HUES64 (cell line): ENCODE measurements around the gene FXYD2.

ENCODE experiments used
- H3K27ac ChIP-seq: 2 replicates; pipeline ENCODE4 v1.7.0; 2013; ENCODE audit warnings: low read depth, low read length, inconsistent platforms
- H3K27me3 ChIP-seq: 2 replicates; pipeline ENCODE4 v1.6.1; 2013; ENCODE audit warnings: mild to moderate bottlenecking, low read length; ENCODE audit not compliant: insufficient read depth
- H3K36me3 ChIP-seq: 2 replicates; pipeline ENCODE4 v1.6.1; 2013; ENCODE audit warnings: mild to moderate bottlenecking, low read length; ENCODE audit not compliant: insufficient read depth
- H3K4me1 ChIP-seq: 2 replicates; pipeline ENCODE4 v1.6.1; 2013; ENCODE audit warnings: mild to moderate bottlenecking, low read length, moderate library complexity; ENCODE audit not compliant: insufficient read depth
- H3K4me3 ChIP-seq: 2 replicates; pipeline ENCODE4 v1.5.1; 2013; ENCODE audit warnings: mild to moderate bottlenecking, low read length, moderate library complexity
- H3K9ac ChIP-seq: 2 replicates; pipeline ENCODE4 v1.6.1; 2013; ENCODE audit warnings: mild to moderate bottlenecking, low read depth, low read length
- H3K9me3 ChIP-seq: 2 replicates; pipeline ENCODE4 v1.6.1; 2013; ENCODE audit warnings: low read depth, low read length; ENCODE audit not compliant: insufficient read depth
- WGBS: fragments of 150-250, 120-280 bp; methylation state at CpG from one replicate; pipeline ENCODE4 v1.1.7; 2013; ENCODE audit warnings: missing lambda C conversion rate; 5-methylcytosine and 5-hydroxymethylcytosine counted together

The FXYD2 gene

DNA sequence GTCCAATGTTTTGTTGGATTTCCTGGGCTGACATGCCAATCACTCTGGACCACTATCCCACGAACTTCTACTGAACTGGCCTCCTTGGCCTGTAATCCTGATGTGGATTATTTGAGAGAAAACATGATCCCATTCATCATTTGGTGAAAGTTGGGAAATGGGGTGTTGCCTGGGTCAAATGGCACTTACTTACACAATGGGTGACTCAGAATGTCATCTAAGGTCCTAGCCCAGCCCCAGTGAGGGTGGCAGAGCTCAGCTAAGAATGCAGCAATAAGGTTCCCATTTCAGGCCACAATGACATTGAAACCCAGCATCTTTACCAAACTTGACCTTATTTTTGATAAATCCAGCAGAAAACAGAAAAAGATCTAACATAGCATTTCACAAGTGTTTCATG, 19.5 kb downstream of the FXYD2 start:
- Histone ChIP-seq H3K9ac (no peak overlapping the region), H3K27me3 (0 out of 2 replicates have a peak, but pooled peaks cover 8% of the 10 kb centered on the region), H3K27ac (no peak overlapping the region), H3K4me1 (no peaks in the 10 kb centered on the region; the same call in 1 of the 2 replicates), H3K9me3 (no peaks in the 10 kb centered on the region), H3K4me3 (no peak overlapping the region), H3K36me3 (no peaks in the 10 kb centered on the region)
- no CpG with 5 or more reads among the region's 1 CpG for WGBS

DNA sequence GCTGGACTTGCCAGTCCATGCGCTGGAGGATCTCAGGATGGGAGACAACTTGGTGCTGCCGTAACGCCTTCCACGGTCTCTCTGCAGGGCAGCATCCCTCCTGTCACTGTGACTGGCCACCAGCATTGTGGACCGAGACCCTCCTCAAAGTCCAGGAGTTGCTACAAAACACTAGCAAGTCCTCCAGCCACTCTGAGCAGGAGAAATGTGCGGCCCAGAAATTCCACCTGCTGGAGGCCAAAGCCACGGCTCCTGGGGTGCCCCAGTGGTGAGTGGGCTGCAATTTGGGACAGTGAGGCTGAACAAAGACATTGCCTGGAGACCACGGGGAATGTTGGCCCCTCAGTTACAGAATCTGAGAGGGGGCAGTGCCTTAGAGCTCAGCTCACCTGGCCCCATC, 20.6 kb downstream of the FXYD2 start:
- 93% methylated on average over 8 of the region's 8 CpGs for WGBS
- H3K9ac ChIP-seq = no peak overlapping the region
- no peaks in the 10 kb centered on the region; the same call in 1 of the 2 replicates for H3K4me1 ChIP-seq
- no peak overlapping the region for H3K27ac ChIP-seq
- H3K9me3 ChIP-seq = no peaks in the 10 kb centered on the region
- no peaks in the 10 kb centered on the region for H3K36me3 ChIP-seq
- H3K4me3 ChIP-seq = no peak overlapping the region
- H3K27me3 ChIP-seq = peaks cover 19% of the 10 kb centered on the region

- H3K27me3 ChIP-seq = peaks cover 59% of the 10 kb centered on the region
- no peak overlapping the region for H3K4me3 ChIP-seq
- no peak overlapping the region for H3K27ac ChIP-seq
- H3K4me1 ChIP-seq = 0 out of 2 replicates have a peak, but pooled peaks cover 4% of the 10 kb centered on the region
- no peaks in the 10 kb centered on the region for H3K36me3 ChIP-seq
- no peak overlapping the region for H3K9ac ChIP-seq
- no peaks in the 10 kb centered on the region for H3K9me3 ChIP-seq
- WGBS = 70% methylated on average over 5 of the region's 5 CpGs
Observed at GRCh38 chr11:117799634-117800033, 24.9 kb downstream of the FXYD2 start.

GRCh38 chr11:117796872-117797529, 27.5 kb downstream of the FXYD2 start, which contains the start of gene DSCAML1:
Gene DSCAML1 (minus strand): TSS chr11:117797216. CDS start chr11:117797079, 137 bp downstream.
- Histone ChIP-seq H3K9ac (no peak within 1 kb of the TSS), H3K4me3 (peak within 1 kb of the TSS; percentile 52), H3K27ac (no peak within 1 kb of the TSS), H3K27me3 (peaks cover 82% of the 10 kb centered on the region), H3K9me3 (no peaks in the 10 kb centered on the region), H3K36me3 (no peaks in the 10 kb centered on the region), H3K4me1 (0 out of 2 replicates have a peak, but pooled peaks cover 4% of the 10 kb centered on the region)
- 3% methylated on average over 66 of the region's 66 CpGs for WGBS

DNA sequence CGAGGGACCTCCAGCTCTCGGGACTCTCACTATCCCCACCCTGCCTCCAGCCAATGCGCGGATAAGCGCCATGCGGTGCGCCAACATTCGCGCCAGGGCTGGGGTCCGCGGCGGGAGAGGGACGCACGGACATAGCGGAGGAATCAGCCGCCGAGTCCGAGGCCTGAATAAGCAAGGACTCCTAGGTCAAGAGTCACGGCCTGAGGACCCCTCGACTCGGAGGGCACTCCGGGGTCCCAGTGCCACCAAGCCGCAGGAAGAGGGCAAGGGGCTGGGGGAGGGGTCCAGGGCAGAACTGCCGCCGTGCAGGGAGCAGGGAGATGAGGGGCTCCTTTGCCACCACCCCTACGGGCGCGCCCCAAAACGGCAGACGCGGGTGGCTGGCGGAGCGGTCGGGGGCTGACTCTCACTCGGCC, 28.1 kb downstream of the FXYD2 start:
- WGBS = 1% methylated on average over 35 of the region's 35 CpGs
- H3K9ac ChIP-seq = no peak overlapping the region
- H3K4me1 ChIP-seq = 0 out of 2 replicates have a peak, but pooled peaks cover 4% of the 10 kb centered on the region
- H3K27ac ChIP-seq = no peak overlapping the region
- H3K36me3 ChIP-seq = no peaks in the 10 kb centered on the region
- H3K4me3 ChIP-seq = peak overlapping the region; percentile 52
- peaks cover 82% of the 10 kb centered on the region for H3K27me3 ChIP-seq
- no peaks in the 10 kb centered on the region for H3K9me3 ChIP-seq

DNA sequence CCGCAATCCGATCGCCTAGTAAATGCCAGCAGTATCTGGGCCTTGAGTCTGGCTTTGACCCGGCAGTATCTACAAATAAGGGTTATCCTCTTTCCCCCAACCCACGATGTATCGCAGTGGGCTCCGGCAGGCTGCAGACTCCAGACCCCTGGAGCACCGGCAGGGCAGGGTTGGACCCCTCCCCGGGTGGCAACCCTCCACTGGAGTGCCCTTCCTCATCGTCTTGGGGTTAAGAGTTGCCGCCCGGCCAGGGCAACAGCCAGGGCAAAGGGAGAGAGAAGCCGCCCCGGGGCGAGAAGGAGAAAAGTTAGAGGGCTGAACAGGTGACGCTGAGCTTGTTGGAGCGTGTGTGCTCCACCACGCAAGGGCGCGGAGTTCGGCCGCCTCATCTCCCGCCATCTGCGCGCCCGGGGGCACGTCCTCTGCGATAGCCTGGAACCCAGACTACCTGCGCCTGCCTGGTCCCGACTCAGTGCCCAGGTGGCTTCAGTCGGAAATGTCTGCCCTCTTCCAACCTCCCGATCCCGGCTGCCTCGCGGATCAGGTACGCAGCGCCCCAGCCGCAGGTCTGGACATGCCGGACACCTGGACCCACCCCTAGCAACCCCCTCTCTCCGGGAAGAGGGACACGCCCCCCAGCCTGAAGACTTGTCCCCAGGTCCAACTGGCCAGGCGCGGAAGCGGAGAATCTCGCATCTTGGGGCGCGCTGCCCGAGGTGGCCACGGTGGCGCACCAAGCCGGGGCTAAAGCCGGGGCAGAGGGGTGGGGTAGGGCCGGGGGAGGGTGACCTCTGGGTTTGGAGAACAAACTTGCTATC, 28.7 kb downstream of the FXYD2 start:
- Histone ChIP-seq H3K36me3 (no peaks in the 10 kb centered on the region), H3K9ac (no peak overlapping the region), H3K27ac (no peak overlapping the region), H3K27me3 (peaks cover 82% of the 10 kb centered on the region), H3K9me3 (no peaks in the 10 kb centered on the region), H3K4me3 (peak overlapping the region; percentile 52), H3K4me1 (0 out of 2 replicates have a peak, but pooled peaks cover 4% of the 10 kb centered on the region)
- WGBS = 8% methylated on average over 52 of the region's 53 CpGs

- Histone ChIP-seq H3K27me3 (peaks cover 77% of the 10 kb centered on the region), H3K36me3 (no peaks in the 10 kb centered on the region), H3K9ac (no peak overlapping the region), H3K9me3 (no peaks in the 10 kb centered on the region), H3K27ac (no peak overlapping the region), H3K4me3 (peak overlapping the region; percentile 52), H3K4me1 (0 out of 2 replicates have a peak, but pooled peaks cover 4% of the 10 kb centered on the region)
- 54% methylated on average over 27 of the region's 29 CpGs for WGBS
Observed at GRCh38 chr11:117794772-117795629, 29.5 kb downstream of the FXYD2 start.

DNA sequence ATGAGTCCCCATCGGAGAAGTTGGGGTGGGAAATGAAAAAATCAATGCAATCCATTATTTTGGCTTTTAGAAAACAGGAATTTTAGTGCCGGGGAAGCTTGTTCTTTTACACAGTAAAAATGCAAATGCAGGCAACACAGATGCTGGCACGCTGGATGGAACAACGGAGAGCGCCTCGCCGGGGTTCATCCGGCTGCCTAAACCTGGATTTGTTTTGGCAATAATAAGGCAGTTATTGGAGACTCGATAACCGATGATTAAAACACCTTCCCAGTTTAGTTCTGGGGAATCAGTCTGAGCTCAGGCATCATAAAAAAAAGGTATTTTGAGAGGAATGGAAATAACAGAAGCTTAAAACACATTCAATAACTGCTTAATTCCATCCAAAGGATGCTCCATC, 30.4 kb downstream of the FXYD2 start:
- no peaks in the 10 kb centered on the region for H3K9me3 ChIP-seq
- H3K27me3 ChIP-seq = peaks cover 76% of the 10 kb centered on the region
- H3K27ac ChIP-seq = no peak overlapping the region
- H3K4me1 ChIP-seq = 0 out of 2 replicates have a peak, but pooled peaks cover 4% of the 10 kb centered on the region
- H3K4me3 ChIP-seq = no peak overlapping the region
- WGBS = 90% methylated on average over 10 of the region's 10 CpGs
- H3K36me3 ChIP-seq = no peaks in the 10 kb centered on the region
- no peak overlapping the region for H3K9ac ChIP-seq

DNA sequence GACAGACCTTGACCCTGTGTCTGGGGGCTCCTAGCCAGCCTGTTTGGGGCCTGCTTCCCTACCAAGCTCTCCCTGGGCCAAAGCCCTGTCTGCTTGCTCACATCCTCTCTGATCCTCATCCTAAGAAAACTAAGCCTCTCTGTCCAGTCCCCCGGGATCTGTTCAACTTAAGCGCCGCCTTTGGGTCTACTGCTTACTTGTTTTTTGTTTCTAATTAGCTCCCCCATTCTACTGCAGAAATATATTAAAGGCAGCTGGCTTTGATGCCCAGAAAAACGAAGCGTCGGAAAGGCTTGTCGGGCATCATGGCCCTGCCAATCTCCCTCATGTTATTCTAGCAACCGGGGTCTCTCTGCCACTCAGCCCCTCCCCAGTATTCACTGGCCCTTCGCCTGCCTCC, 31.0 kb downstream of the FXYD2 start:
- WGBS = 91% methylated on average over 9 of the region's 9 CpGs
- peaks cover 71% of the 10 kb centered on the region for H3K27me3 ChIP-seq

DNA sequence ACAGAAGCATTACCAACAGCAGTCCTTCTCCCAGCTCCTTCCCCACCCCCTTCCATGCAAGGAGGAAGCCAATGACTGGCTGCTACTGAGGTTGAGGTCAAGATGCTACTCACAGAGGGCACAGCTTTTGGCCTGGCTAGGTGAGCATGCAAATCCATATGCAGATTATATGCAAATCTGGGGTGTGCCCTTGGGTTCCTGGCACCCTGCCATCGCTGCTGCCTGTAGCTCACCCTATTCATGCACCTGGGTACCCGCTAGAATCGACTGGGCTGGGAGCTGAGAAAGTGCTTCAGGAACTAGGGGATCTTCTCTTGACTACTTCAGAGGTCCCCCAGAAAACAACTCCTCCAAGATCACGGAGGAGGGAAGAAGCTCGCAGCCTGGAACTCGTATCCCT, 31.6 kb downstream of the FXYD2 start:
- no peaks in the 10 kb centered on the region for H3K36me3 ChIP-seq
- no peak overlapping the region for H3K9ac ChIP-seq
- no peak overlapping the region for H3K4me3 ChIP-seq
- no peak overlapping the region for H3K27ac ChIP-seq
- H3K4me1 ChIP-seq = 0 out of 2 replicates have a peak, but pooled peaks cover 4% of the 10 kb centered on the region
- H3K27me3 ChIP-seq = peaks cover 65% of the 10 kb centered on the region
- WGBS = 91% methylated on average over 6 of the region's 6 CpGs
- no peaks in the 10 kb centered on the region for H3K9me3 ChIP-seq

More for the DNA sequence above, 31.0 kb downstream of the FXYD2 start:
- no peak overlapping the region for H3K9ac ChIP-seq
- H3K36me3 ChIP-seq = no peaks in the 10 kb centered on the region
- H3K4me3 ChIP-seq = no peak overlapping the region
- no peak overlapping the region for H3K27ac ChIP-seq
- 0 out of 2 replicates have a peak, but pooled peaks cover 4% of the 10 kb centered on the region for H3K4me1 ChIP-seq
- no peaks in the 10 kb centered on the region for H3K9me3 ChIP-seq
